Measurements from ENCODE around the gene NOX5. TPM values are rescaled to one million over a fixed set of nuclear protein-coding genes. Genes with fewer than 3 reads are reported as not detected.

The NOX5 gene
- total and polyA plus RNA-seq, 10 of the 15 experiments (the other 5 are each of a cell fraction or from before 2014, with no cell fraction given), result not detected

DNA sequence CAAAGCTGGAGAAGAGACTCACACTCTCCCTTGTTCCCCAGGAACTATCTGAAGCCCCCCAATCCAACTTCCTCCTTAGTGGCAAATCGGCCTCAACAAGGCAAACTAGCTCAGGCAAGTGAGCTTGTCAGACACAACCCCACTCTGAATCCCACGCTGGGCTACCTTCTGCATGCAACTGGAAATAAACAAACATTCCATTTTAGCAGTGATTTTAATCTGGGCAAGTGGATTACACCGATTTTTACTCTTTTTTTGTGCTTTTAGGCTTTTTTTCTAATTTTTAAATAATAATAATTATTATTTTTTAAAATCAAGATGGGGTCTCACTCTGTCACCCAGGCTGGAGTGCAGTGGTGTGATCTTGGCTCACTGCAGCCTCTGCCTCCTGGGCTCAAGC lies 2.9 kb upstream of the NOX5 start:
- CTCF ChIA-PET, result interaction anchor here (0.6 kb wide), 1 partner anchor 12 kb away, joined by 3 read pairs; no protein-coding TSS in a partner anchor
- intact Hi-C loops (cut with micrococcal nuclease; ENCODE audit: unreplicated experiment) (no loop called here), in situ Hi-C loops (cut with MboI) (no loop called here)
- H3K4me3 ChIP-seq, result no peak overlapping the region
- no peaks in the 10 kb centered on the region for H3K9me3 ChIP-seq (replicated peaks; ENCODE audit: control insufficient read depth, insufficient read depth, low read length)
- no TSS peak for BruUV-seq (replicated peaks)
- H4K20me1 ChIP-seq (ENCODE audit: control insufficient read depth, insufficient read depth), result no peaks in the 10 kb centered on the region
- no peak overlapping the region for H2AFZ ChIP-seq (ENCODE audit: control insufficient read depth, low read depth, low read length)
- SMC1A ChIA-PET (ENCODE audit: uncharacterized antibody, unreplicated experiment), result no interaction called here
- no peak for DNase-seq (ENCODE audit: low read depth, low spot score)
- no peak overlapping the region for H3K27ac ChIP-seq (ENCODE audit: control insufficient read depth, insufficient read depth)
- RAD21 ChIA-PET (ENCODE audit: unreplicated experiment), result no interaction called here
- TF ChIP-seq SKIL (IDR thresholded peaks at IDR 0.05; ENCODE audit: low read depth, poor library complexity, severe bottlenecking) (no peak), SREBF1 (IDR thresholded peaks at IDR 0.05; ENCODE audit: low read length) (no peak), EP300 (IDR thresholded peaks at IDR 0.05; ENCODE audit: borderline replicate concordance in 1 of 2, control insufficient read depth in 1 of 2, low read depth in 2 of 2, low read length in 2 of 2) (no peak), HCFC1 (IDR thresholded peaks at IDR 0.05; ENCODE audit: low read length) (no peak), NFYB (IDR thresholded peaks at IDR 0.05; ENCODE audit: insufficient read depth, low read depth, low read length) (no peak), FOS (IDR thresholded peaks at IDR 0.05; ENCODE audit: borderline replicate concordance, extremely low read depth, insufficient read length) (no peak), CREM (IDR thresholded peaks at IDR 0.05; ENCODE audit: low read depth) (no peak), NR2F1 (conservative IDR thresholded peaks at IDR 0.05) (no peak), MEF2B (IDR thresholded peaks at IDR 0.05; ENCODE audit: partially characterized antibody, poor library complexity, severe bottlenecking) (no peak), MXI1 (IDR thresholded peaks at IDR 0.05; ENCODE audit: low read depth, low read length) (no peak), RUNX3 (IDR thresholded peaks at IDR 0.05; ENCODE audit: low read length) (no peak), ZBTB11 (CRISPR knock-in tag; IDR thresholded peaks at IDR 0.05) (no peak), ZNF384 (IDR thresholded peaks at IDR 0.05; ENCODE audit: borderline replicate concordance, low read depth, low read length) (no peak), PBX3 (IDR thresholded peaks at IDR 0.05; ENCODE audit: insufficient replicate concordance, low read depth, low read length) (no peak), SIN3A (IDR thresholded peaks at IDR 0.05; ENCODE audit: low read depth, low read length) (no peak), ESRRA (IDR thresholded peaks at IDR 0.05; ENCODE audit: low read length) (no peak)
- H3K79me2 ChIP-seq (ENCODE audit: control insufficient read depth, insufficient read depth, low read length), result no peaks in the 10 kb centered on the region
- H3K4me1 ChIP-seq (ENCODE audit: control insufficient read depth, insufficient read depth, low read length), result no peaks in the 10 kb centered on the region
- H3K9ac ChIP-seq (ENCODE audit: control insufficient read depth, insufficient read depth, low read length), result no peak overlapping the region
- H3K4me2 ChIP-seq (ENCODE audit: control insufficient read depth, insufficient read depth), result no peak overlapping the region
- H3K27me3 ChIP-seq (replicated peaks in 1 of 2; ENCODE audit: control insufficient read depth in 2 of 2, insufficient read depth in 2 of 2, low read length in 1 of 2), result peaks cover 0 to 1% of the 10 kb centered on the region in 2 experiments; a peak in 1 of 4 replicates
- POLR2A ChIA-PET, result no interaction called here
- H3K36me3 ChIP-seq (ENCODE audit: control insufficient read depth in 2 of 2, insufficient read depth in 2 of 2, low read length in 1 of 2), result no peaks in the 10 kb centered on the region
- ATAC-seq, result no peak
- WGBS (ENCODE audit: insufficient coverage, insufficient replicate concordance, low lambda C conversion rate, missing lambda C conversion rate), result 2% methylated on average over 3 of the region's 3 CpGs
- no peak for FAIRE-seq
